Adrenal gland (tissue), 12 donors: ENCODE results near the gene HOXB7. TPM values are rescaled to one million over a fixed set of nuclear protein-coding genes. Genes with fewer than 3 reads are reported as not detected.

ENCODE experiments used
- DNase-seq, 7 donors: peaks; one replicate each; pipeline ENCODE4 v3.0.0-alpha.2; 2019 to 2020
- H3K27ac ChIP-seq, 5 donors: fragments of 200-600 bp; sonication (generic) in 4 of 5; 1 replicate in 3 of 5; 2 replicates in 2 of 5; pipeline versions ENCODE4 v1.5.1 to v1.8.0; 2016 to 2020; ENCODE audit warnings: mild to moderate bottlenecking in 1 of 5
- H3K27me3 ChIP-seq: fragments of 200-600 bp; 2 replicates; pipeline ENCODE4 v1.8.0; 2021
- H3K36me3 ChIP-seq, 2 donors: fragments of 200-600 bp; replicated peaks in 1 of 2; 1 replicate in 1 of 2; 2 replicates in 1 of 2; pipeline versions ENCODE4 v1.5.1 to v1.8.0; 2018 to 2022
- H3K4me1 ChIP-seq, 2 donors: fragments of 200-600 bp; replicated peaks in 1 of 2; 1 replicate in 1 of 2; 2 replicates in 1 of 2; pipeline versions ENCODE4 v1.5.1 to v1.8.0; 2018 to 2021
- H3K4me3 ChIP-seq, 4 donors: fragments of 200-600 bp; sonication (generic) in 3 of 4; one replicate each; pipeline ENCODE4 v1.5.1; 2016 to 2018
- H3K9me3 ChIP-seq, 3 donors: fragments of 200-600 bp; sonication (generic) in 1 of 3; replicated peaks in 1 of 3; 1 replicate in 2 of 3; 2 replicates in 1 of 3; pipeline versions ENCODE4 v1.5.1 to v1.8.0; 2016 to 2021
- CTCF ChIP-seq, 6 experiments: fragments of 450-650 bp in 4 of 6; fragments of 200-600 bp in 2 of 6; sonication (generic) in 1 of 6; IDR thresholded peaks; 1 replicate in 5 of 6; 2 replicates in 1 of 6; pipeline versions ENCODE4 v1.5.1 to v1.8.0; 2016 to 2021; ENCODE audit warnings: antibody characterized with exemption in 6 of 6, mild to moderate bottlenecking in 2 of 6, moderate library complexity in 1 of 6
- POLR2A ChIP-seq, 2 donors: fragments of 450-650 bp; IDR thresholded peaks; one replicate each; pipeline ENCODE4 v1.6.1; 2017; ENCODE audit warnings: antibody characterized with exemption in 2 of 2, mild to moderate bottlenecking in 2 of 2, moderate library complexity in 1 of 2
- WGBS, 4 donors: extraction: QIAGEN DNeasy Blood & Tissue Kit in 2 of 4; methylation state at CpG; one replicate each; pipeline versions ENCODE4 v1.1.5 to v1.1.7; 2013 to 2017; 5-methylcytosine and 5-hydroxymethylcytosine counted together
- intact Hi-C, 2 donors: fragments of 100-400 bp; cut with DNase I; formaldehyde crosslinking; loops; one replicate each; pipeline versions ENCODE4 v1.14.1 to v1.15.0; 2022 to 2023
- polyA plus RNA-seq, 3 donors: library from polyadenylated mRNA; stranded (reverse); fragments of 200-250 nt in 2 of 3; fragments of 350-450 nt in 1 of 3; fragmentation: Illumina TruSeq in 1 of 3; extraction: RNeasy Lipid Tissue Mini Kit (QIAGEN cat#74804) in 1 of 3; gene quantifications; one replicate each; pipeline ENCODE4 v1.2.3, GENCODE V29; 2013 to 2014
- total RNA-seq, 9 donors: library from RNA; depleted of rRNA in 4 of 9; stranded (reverse); fragments of >200 nt in 4 of 9; fragments of 120-200 nt in 1 of 9; fragmentation: NEBNext Ultra II Directional in 1 of 9; extraction: Animal tissue kit (Norgen Biotek cat#: 25700) in 1 of 9; gene quantifications; one replicate each; pipeline versions ENCODE4 v1.1.0 to v1.2.4, GENCODE V29; 2013 to 2023
- donor health status: healthy with polysubstance abuse.
- donor health status: Bipolar disorder and iron deficiency.
- donor health status: DM: yes; HTN: yes; CAD: no.
- donor health status: DM: no; HTN: no; CAD: no.
- donor health status: DM: no; HTN: no; CAD: no.
- donor health status: DM: yes; HTN: yes; CAD: no.

HOXB7 gene
- total and polyA plus RNA-seq, 12 donors = 6.2 to 27.0 (median 13.5) TPM

GRCh38 chr17:48582750-48583069 lies 28.1 kb downstream of the HOXB7 start:
- 41 to 65% (median 53%) methylated on average over 7 of the region's 7 CpGs for WGBS, 4 donors
- Histone ChIP-seq H3K36me3 (no peaks in the 10 kb centered on the region), H3K27me3 (no peaks in the 10 kb centered on the region), H3K4me3 (peak overlapping the region in 1 of 4 donors; percentile 62), H3K27ac (peak overlapping the region in 3 of 5 donors; percentile 76 to 86 (median 84)), H3K4me1 (peaks cover 0 to 38% of the 10 kb centered on the region in 2 donors), H3K9me3 (no peaks in the 10 kb centered on the region)
- intact Hi-C loops = no loop called here
- no peak for TF ChIP-seq CTCF (IDR thresholded peaks at IDR 0.05)
- TF ChIP-seq POLR2A (IDR thresholded peaks at IDR 0.05) = no peak
- no peak for DNase-seq

GRCh38 chr17:48579760-48580554 lies 30.9 kb downstream of the HOXB7 start:
- Histone ChIP-seq H3K27me3 (no peaks in the 10 kb centered on the region), H3K4me3 (no peak overlapping the region), H3K27ac (peak overlapping the region in 2 of 5 donors; percentile 84 to 86), H3K4me1 (peaks cover 3 to 36% of the 10 kb centered on the region in 2 donors), H3K9me3 (no peaks in the 10 kb centered on the region), H3K36me3 (no peaks in the 10 kb centered on the region)
- TF ChIP-seq CTCF (IDR thresholded peaks at IDR 0.05) = no peak
- no peak for TF ChIP-seq POLR2A (IDR thresholded peaks at IDR 0.05)
- intact Hi-C loops = loop anchor here (5.0 kb wide), 1 partner anchor 38 kb away; no protein-coding TSS in a partner anchor
- no peak for DNase-seq
- 58 to 71% (median 61%) methylated on average over 26 of the region's 26 CpGs for WGBS, 4 donors

- H3K4me1 ChIP-seq = peaks cover 3 to 36% of the 10 kb centered on the region in 2 donors
- TF ChIP-seq POLR2A (IDR thresholded peaks at IDR 0.05) (no peak), CTCF (IDR thresholded peaks at IDR 0.05) (no peak)
- H3K9me3 ChIP-seq = no peaks in the 10 kb centered on the region
- H3K4me3 ChIP-seq = peak overlapping the region in 1 of 4 donors; percentile 85
- intact Hi-C loops = loop anchor here (5.0 kb wide), 1 partner anchor 37 kb away; no protein-coding TSS in a partner anchor
- 52 to 65% (median 58%) methylated on average over 7 of the region's 7 CpGs for WGBS, 4 donors
- H3K27ac ChIP-seq = peak overlapping the region in 2 of 5 donors; percentile 84 to 87
- no peaks in the 10 kb centered on the region for H3K36me3 ChIP-seq
- DNase-seq = no peak
- H3K27me3 ChIP-seq = no peaks in the 10 kb centered on the region
Measured at GRCh38 chr17:48579471-48579759, 31.4 kb downstream of the HOXB7 start.

GRCh38 chr17:48578616-48579470 lies 32.0 kb downstream of the HOXB7 start:
- Histone ChIP-seq H3K4me3 (peak overlapping the region in 2 of 4 donors; percentile 45 to 85), H3K4me1 (peaks cover 3 to 30% of the 10 kb centered on the region in 2 donors), H3K27ac (peak overlapping the region in 3 of 5 donors; percentile 45 to 87 (median 83)), H3K9me3 (no peaks in the 10 kb centered on the region), H3K36me3 (no peaks in the 10 kb centered on the region), H3K27me3 (no peaks in the 10 kb centered on the region)
- intact Hi-C loops = loop anchor here (5.0 kb wide), 1 partner anchor 37 kb away; no protein-coding TSS in a partner anchor
- no peak for TF ChIP-seq POLR2A (IDR thresholded peaks at IDR 0.05)
- no peak for TF ChIP-seq CTCF (IDR thresholded peaks at IDR 0.05)
- 21 to 27% (median 24%) methylated on average over 31 to 43 of the region's 43 CpGs for WGBS, 4 donors
- DNase-seq = no peak
